Suprapubic skin (tissue), 4 donors: ENCODE measurements around the gene CCDC57.

Source experiments
- EP300 ChIP-seq: sonication (generic); formaldehyde crosslinking; IDR thresholded peaks from one replicate; pipeline ENCODE4 v1.6.1; 2017; ENCODE audit warnings: antibody characterized with exemption
- POLR2A ChIP-seq, 2 donors: fragments of 450-650 bp; IDR thresholded peaks; one replicate each; pipeline ENCODE4 v1.6.1; 2017; ENCODE audit warnings: antibody characterized with exemption in 2 of 2, mild to moderate bottlenecking in 2 of 2, moderate library complexity in 2 of 2
- POLR2AphosphoS5 ChIP-seq, 3 donors: sonication (generic); formaldehyde crosslinking; IDR thresholded peaks; one replicate each; pipeline ENCODE4 v1.6.1; 2017; ENCODE audit warnings: antibody characterized with exemption in 3 of 3
- TF ChIP-seq, protein P1 (sequence below), 2 donors: fragments of 200-600 bp in 1 of 2; fragments of 450-650 bp in 1 of 2; sonication (generic) in 1 of 2; IDR thresholded peaks; one replicate each; pipeline ENCODE4 v1.5.1; 2016 to 2019; ENCODE audit warnings: antibody characterized with exemption in 2 of 2, mild to moderate bottlenecking in 1 of 2, moderate library complexity in 1 of 2

DNA sequence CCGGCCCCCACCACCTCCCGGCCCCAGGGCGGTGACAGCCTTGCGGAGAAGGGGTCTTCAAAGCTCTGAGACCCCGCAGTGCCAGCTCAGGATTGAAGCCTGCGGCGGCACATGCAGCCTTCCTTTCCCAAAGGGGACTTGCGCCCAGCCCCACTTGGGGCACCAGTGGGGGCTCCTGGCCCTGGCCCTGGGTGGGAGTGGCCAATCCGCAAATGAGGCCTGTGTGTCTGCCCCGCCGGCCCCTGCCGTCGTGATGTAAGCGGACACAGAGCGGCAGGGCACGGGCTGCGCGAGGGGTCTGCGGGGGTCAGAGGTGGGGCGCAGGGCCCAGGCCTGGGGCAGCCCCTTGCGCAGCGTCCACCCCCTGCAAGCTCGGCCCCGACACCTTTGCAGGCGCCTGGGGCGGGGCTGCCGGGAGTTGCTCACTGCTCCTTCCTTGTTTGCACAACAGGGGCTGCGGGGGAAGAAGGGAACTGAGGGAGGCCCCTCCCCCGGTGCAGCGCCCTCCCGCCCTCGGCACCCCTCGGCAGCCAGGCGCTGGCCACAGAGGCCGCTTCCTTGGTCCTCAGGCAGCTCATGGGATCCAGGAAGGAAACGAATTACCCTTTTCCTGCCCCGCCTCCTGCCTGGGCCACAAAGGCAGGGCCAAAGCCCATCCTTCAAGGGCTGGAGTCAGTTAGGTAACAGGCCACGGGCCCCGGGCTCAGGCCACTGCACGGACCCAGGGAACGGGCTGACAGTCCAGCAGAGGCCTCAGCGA lies 19.1 kb upstream of the CCDC57 start:
- TF ChIP-seq POLR2A (IDR thresholded peaks at IDR 0.05) (no peak), EP300 (no peak), POLR2AphosphoS5 (IDR thresholded peaks at IDR 0.05) (no peak)
- TF ChIP-seq, protein P1, sequence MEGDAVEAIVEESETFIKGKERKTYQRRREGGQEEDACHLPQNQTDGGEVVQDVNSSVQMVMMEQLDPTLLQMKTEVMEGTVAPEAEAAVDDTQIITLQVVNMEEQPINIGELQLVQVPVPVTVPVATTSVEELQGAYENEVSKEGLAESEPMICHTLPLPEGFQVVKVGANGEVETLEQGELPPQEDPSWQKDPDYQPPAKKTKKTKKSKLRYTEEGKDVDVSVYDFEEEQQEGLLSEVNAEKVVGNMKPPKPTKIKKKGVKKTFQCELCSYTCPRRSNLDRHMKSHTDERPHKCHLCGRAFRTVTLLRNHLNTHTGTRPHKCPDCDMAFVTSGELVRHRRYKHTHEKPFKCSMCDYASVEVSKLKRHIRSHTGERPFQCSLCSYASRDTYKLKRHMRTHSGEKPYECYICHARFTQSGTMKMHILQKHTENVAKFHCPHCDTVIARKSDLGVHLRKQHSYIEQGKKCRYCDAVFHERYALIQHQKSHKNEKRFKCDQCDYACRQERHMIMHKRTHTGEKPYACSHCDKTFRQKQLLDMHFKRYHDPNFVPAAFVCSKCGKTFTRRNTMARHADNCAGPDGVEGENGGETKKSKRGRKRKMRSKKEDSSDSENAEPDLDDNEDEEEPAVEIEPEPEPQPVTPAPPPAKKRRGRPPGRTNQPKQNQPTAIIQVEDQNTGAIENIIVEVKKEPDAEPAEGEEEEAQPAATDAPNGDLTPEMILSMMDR (IDR thresholded peaks at IDR 0.05) = no peak
